H1 (cell line): ENCODE measurements around the gene IGSF9B.

Source experiments
- BRCA1 ChIP-seq: IDR thresholded peaks from 2 replicates; pipeline ENCODE4 v1.6.1; 2012; ENCODE audit warnings: low read depth, low read length, improper control_type of control experiment
- CREB1 ChIP-seq: IDR thresholded peaks from 2 replicates; pipeline ENCODE4 v1.6.1; 2012; ENCODE audit warnings: inconsistent platforms
- GABPA ChIP-seq: IDR thresholded peaks from 2 replicates; pipeline ENCODE4 v1.6.1; 2011; ENCODE audit warnings: mild to moderate bottlenecking, low read length, moderate library complexity, borderline replicate concordance; ENCODE audit not compliant: insufficient read depth
- NANOG ChIP-seq: IDR thresholded peaks from 2 replicates; pipeline ENCODE4 v1.6.1; 2011; ENCODE audit warnings: low read length, low read depth, mild to moderate bottlenecking, inconsistent platforms; ENCODE audit not compliant: insufficient read depth, poor library complexity, severe bottlenecking
- TAF1 ChIP-seq: IDR thresholded peaks from 2 replicates; pipeline ENCODE4 v1.6.1; 2011; ENCODE audit warnings: mild to moderate bottlenecking, low read depth, low read length
- TEAD4 ChIP-seq: IDR thresholded peaks from 2 replicates; pipeline ENCODE4 v1.6.1; 2012; ENCODE audit warnings: low read depth, low read length, inconsistent platforms, mixed read lengths
- TF ChIP-seq, protein P1 (sequence below), 3 experiments: IDR thresholded peaks; 1 replicate in 2 of 3; 2 replicates in 1 of 3; pipeline versions ENCODE4 v1.5.1 to v1.6.1; 2011; ENCODE audit warnings: low read length in 3 of 3, mild to moderate bottlenecking in 3 of 3, inconsistent platforms in 2 of 3, low read depth in 1 of 3, moderate library complexity in 1 of 3; ENCODE audit not compliant: insufficient read depth in 1 of 3; ENCODE audit errors: control extremely low read depth in 1 of 3

DNA sequence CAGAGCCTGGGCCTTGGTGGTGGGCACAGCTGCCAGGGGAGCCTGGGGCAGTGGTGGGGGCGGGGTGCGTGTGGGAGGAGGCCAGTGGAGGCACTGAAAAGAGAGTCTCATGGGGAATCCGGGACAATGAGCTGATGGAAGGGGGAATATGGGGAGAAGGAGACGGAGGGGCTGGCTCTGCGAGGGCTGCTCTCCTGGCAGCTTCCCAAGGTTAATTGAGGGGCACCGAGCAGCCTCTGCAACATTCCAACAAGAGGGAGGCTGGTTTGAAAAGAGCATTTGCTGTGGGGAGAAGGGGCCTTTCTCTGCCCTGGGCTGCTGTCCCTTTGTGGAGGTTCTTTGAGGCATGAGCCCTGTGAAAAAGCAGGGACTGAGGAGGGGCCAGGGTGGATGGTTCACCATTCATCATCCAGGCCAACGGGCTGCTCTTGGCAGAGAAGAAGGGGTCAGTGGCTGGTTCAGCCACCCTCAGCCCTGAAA is 9.4 kb upstream of the IGSF9B start:
- TF ChIP-seq, protein P1, sequence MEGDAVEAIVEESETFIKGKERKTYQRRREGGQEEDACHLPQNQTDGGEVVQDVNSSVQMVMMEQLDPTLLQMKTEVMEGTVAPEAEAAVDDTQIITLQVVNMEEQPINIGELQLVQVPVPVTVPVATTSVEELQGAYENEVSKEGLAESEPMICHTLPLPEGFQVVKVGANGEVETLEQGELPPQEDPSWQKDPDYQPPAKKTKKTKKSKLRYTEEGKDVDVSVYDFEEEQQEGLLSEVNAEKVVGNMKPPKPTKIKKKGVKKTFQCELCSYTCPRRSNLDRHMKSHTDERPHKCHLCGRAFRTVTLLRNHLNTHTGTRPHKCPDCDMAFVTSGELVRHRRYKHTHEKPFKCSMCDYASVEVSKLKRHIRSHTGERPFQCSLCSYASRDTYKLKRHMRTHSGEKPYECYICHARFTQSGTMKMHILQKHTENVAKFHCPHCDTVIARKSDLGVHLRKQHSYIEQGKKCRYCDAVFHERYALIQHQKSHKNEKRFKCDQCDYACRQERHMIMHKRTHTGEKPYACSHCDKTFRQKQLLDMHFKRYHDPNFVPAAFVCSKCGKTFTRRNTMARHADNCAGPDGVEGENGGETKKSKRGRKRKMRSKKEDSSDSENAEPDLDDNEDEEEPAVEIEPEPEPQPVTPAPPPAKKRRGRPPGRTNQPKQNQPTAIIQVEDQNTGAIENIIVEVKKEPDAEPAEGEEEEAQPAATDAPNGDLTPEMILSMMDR (IDR thresholded peaks at IDR 0.05; ENCODE audit: control extremely low read depth in 1 of 3, insufficient read depth in 1 of 3, low read depth in 1 of 3, low read length in 3 of 3) = no peak
- TF ChIP-seq CREB1 = no peak
- no peak for TF ChIP-seq TAF1
- TF ChIP-seq GABPA = no peak
- no peak for TF ChIP-seq BRCA1
- TF ChIP-seq NANOG = no peak
- no peak for TF ChIP-seq TEAD4
